A549 treated with AZD2906 at 1 μM for 4 hours (cell line): ENCODE measurements around the gene CCND2. TPM values are rescaled to one million over a fixed set of nuclear protein-coding genes. Genes with fewer than 3 reads are reported as not detected.

Experiments used
- total RNA-seq: library from RNA; stranded (reverse); fragments of 200-300 nt; extraction: Qiagen RNA extraction; gene quantifications from 5 replicates; pipeline ENCODE4 v1.2.3, GENCODE V29; 2022

Gene CCND2
- 0.02 TPM in 1 of 5 replicates, not detected in the others for total RNA-seq

GRCh38 chr12:4273652-4274395, at the start of gene CCND2:
TSS of gene CCND2 (plus strand) at chr12:4273762. CDS start at chr12:4274041, 279 bp downstream.

GRCh38 chr12:4320853-4321701, 47.5 kb downstream of the CCND2 start, which contains the start of gene TIGAR:
TSS of gene TIGAR (plus strand) at chr12:4321213. CDS start at chr12:4321272, 59 bp downstream.

Other genes with a start within 250 kb of the CCND2 start
- gene TIGAR, start 47.5 kb downstream of the CCND2 start, total RNA-seq: 33.6 to 40.4 TPM (median 39.3 TPM) in 5 replicates
- not detected in 5 replicates for gene FGF23, start 106.0 kb downstream of the CCND2 start, total RNA-seq
- gene FGF6, start 172.1 kb downstream of the CCND2 start, total RNA-seq: not detected in 5 replicates